Skeletal muscle satellite cell (primary cell): Measurements from ENCODE around the gene ITGB4.

ENCODE experiments used
- H3K27me3 ChIP-seq: 2 replicates; pipeline ENCODE4 v1.7.0; 2013; ENCODE audit warnings: low read length; ENCODE audit not compliant: control insufficient read depth, insufficient read depth
- H3K36me3 ChIP-seq: 2 replicates; pipeline ENCODE4 v1.7.0; 2013; ENCODE audit warnings: mild to moderate bottlenecking, control low read depth, low read length; ENCODE audit not compliant: insufficient read depth
- H3K4me1 ChIP-seq: 2 replicates; pipeline ENCODE4 v1.7.0; 2013; ENCODE audit warnings: low read length; ENCODE audit not compliant: control insufficient read depth, insufficient read depth
- H3K4me2 ChIP-seq: 2 replicates; pipeline ENCODE4 v1.7.0; 2013; ENCODE audit warnings: mild to moderate bottlenecking, low read length
- H3K4me3 ChIP-seq: 2 replicates; pipeline ENCODE4 v1.7.0; 2013; ENCODE audit warnings: low read length
- H3K9ac ChIP-seq: 2 replicates; pipeline ENCODE4 v1.7.0; 2013; ENCODE audit warnings: mild to moderate bottlenecking, low read depth, low read length, moderate library complexity
- H3K9me3 ChIP-seq: replicated peaks from 2 replicates; pipeline ENCODE4 v1.7.0; 2013; ENCODE audit warnings: mild to moderate bottlenecking, control low read depth, low read length

Gene ITGB4

GRCh38 chr17:75688209-75688825 lies 32.9 kb upstream of the ITGB4 start:
- H3K4me3 ChIP-seq: no peak overlapping the region
- no peak overlapping the region for H3K4me2 ChIP-seq
- H3K9ac ChIP-seq: no peak overlapping the region
- no peaks in the 10 kb centered on the region for H3K9me3 ChIP-seq
- peaks cover 64% of the 10 kb centered on the region for H3K4me1 ChIP-seq
- H3K36me3 ChIP-seq: peaks cover 29% of the 10 kb centered on the region
- H3K27me3 ChIP-seq: no peaks in the 10 kb centered on the region

GRCh38 chr17:75689441-75689873 lies 31.8 kb upstream of the ITGB4 start:
- H3K4me3 ChIP-seq: no peak overlapping the region
- no peaks in the 10 kb centered on the region for H3K27me3 ChIP-seq
- H3K36me3 ChIP-seq: peaks cover 29% of the 10 kb centered on the region
- H3K9me3 ChIP-seq: no peaks in the 10 kb centered on the region
- H3K4me1 ChIP-seq: peaks cover 64% of the 10 kb centered on the region
- H3K4me2 ChIP-seq: no peak overlapping the region
- H3K9ac ChIP-seq: no peak overlapping the region

- peaks cover 27% of the 10 kb centered on the region for H3K36me3 ChIP-seq
Observed at GRCh38 chr17:75691371-75691791, 29.9 kb upstream of the ITGB4 start.

GRCh38 chr17:75691801-75692626 lies 29.2 kb upstream of the ITGB4 start:
- no peak overlapping the region for H3K9ac ChIP-seq
- peaks cover 29% of the 10 kb centered on the region for H3K36me3 ChIP-seq
- peak overlapping the region; percentile 10 for H3K4me2 ChIP-seq
- peaks cover 71% of the 10 kb centered on the region for H3K4me1 ChIP-seq
- H3K4me3 ChIP-seq: no peak overlapping the region
- H3K27me3 ChIP-seq: no peaks in the 10 kb centered on the region
- H3K9me3 ChIP-seq: no peaks in the 10 kb centered on the region

More at GRCh38 chr17:75691371-75691791, 29.9 kb upstream of the ITGB4 start:
- Histone ChIP-seq H3K9ac (no peak overlapping the region), H3K9me3 (no peaks in the 10 kb centered on the region), H3K4me3 (no peak overlapping the region), H3K4me2 (peak overlapping the region; percentile 10), H3K4me1 (peaks cover 69% of the 10 kb centered on the region), H3K27me3 (no peaks in the 10 kb centered on the region)

GRCh38 chr17:75692976-75693375 lies 28.3 kb upstream of the ITGB4 start:
- H3K4me2 ChIP-seq: peak overlapping the region; percentile 68
- peak overlapping the region; percentile 31 for H3K4me3 ChIP-seq
- H3K9ac ChIP-seq: peak overlapping the region; percentile 76
- H3K9me3 ChIP-seq: no peaks in the 10 kb centered on the region
- peaks cover 78% of the 10 kb centered on the region for H3K4me1 ChIP-seq
- H3K36me3 ChIP-seq: peaks cover 33% of the 10 kb centered on the region
- no peaks in the 10 kb centered on the region for H3K27me3 ChIP-seq

GRCh38 chr17:75693500-75694481 lies 27.5 kb upstream of the ITGB4 start:
- Histone ChIP-seq H3K4me3 (peak overlapping the region; percentile 31), H3K4me2 (peak overlapping the region; percentile 68), H3K4me1 (peaks cover 78% of the 10 kb centered on the region), H3K36me3 (peaks cover 32% of the 10 kb centered on the region), H3K9me3 (no peaks in the 10 kb centered on the region), H3K27me3 (no peaks in the 10 kb centered on the region), H3K9ac (peak overlapping the region; percentile 76)

GRCh38 chr17:75694536-75694935 lies 26.7 kb upstream of the ITGB4 start:
- no peaks in the 10 kb centered on the region for H3K27me3 ChIP-seq
- H3K36me3 ChIP-seq: peaks cover 33% of the 10 kb centered on the region
- H3K9me3 ChIP-seq: no peaks in the 10 kb centered on the region
- peak overlapping the region; percentile 28 for H3K4me3 ChIP-seq
- peak overlapping the region; percentile 76 for H3K9ac ChIP-seq
- peak overlapping the region; percentile 68 for H3K4me2 ChIP-seq
- H3K4me1 ChIP-seq: peaks cover 73% of the 10 kb centered on the region

- Histone ChIP-seq H3K4me2 (peak overlapping the region; percentile 68), H3K9ac (peak overlapping the region; percentile 10), H3K36me3 (peaks cover 38% of the 10 kb centered on the region), H3K4me1 (peaks cover 77% of the 10 kb centered on the region), H3K4me3 (peak overlapping the region; percentile 26), H3K9me3 (no peaks in the 10 kb centered on the region), H3K27me3 (no peaks in the 10 kb centered on the region)
Observed at GRCh38 chr17:75695141-75695829, 26.0 kb upstream of the ITGB4 start.

GRCh38 chr17:75695830-75696271 lies 25.4 kb upstream of the ITGB4 start:
- Histone ChIP-seq H3K4me1 (peaks cover 77% of the 10 kb centered on the region), H3K4me2 (peak overlapping the region; percentile 68), H3K27me3 (no peaks in the 10 kb centered on the region), H3K9ac (peak overlapping the region; percentile 10), H3K9me3 (no peaks in the 10 kb centered on the region), H3K36me3 (peaks cover 39% of the 10 kb centered on the region), H3K4me3 (no peak overlapping the region)

- peaks cover 62% of the 10 kb centered on the region for H3K4me1 ChIP-seq
- no peak overlapping the region for H3K4me3 ChIP-seq
- H3K4me2 ChIP-seq: no peak overlapping the region
- H3K36me3 ChIP-seq: peaks cover 48% of the 10 kb centered on the region
- no peaks in the 10 kb centered on the region for H3K9me3 ChIP-seq
- no peak overlapping the region for H3K9ac ChIP-seq
- no peaks in the 10 kb centered on the region for H3K27me3 ChIP-seq
Observed at GRCh38 chr17:75697651-75698291, 23.5 kb upstream of the ITGB4 start.
